A549 treated with AZD9567 at 1 μM for 4 hours (cell line): ENCODE data around the gene RUNX3. TPM values are rescaled to one million over a fixed set of nuclear protein-coding genes. Genes with fewer than 3 reads are reported as not detected.

Source experiments
- total RNA-seq: library from RNA; stranded (reverse); fragments of 200-300 nt; extraction: Qiagen RNA extraction; gene quantifications from 5 replicates; pipeline ENCODE4 v1.2.3, GENCODE V29; 2022; ENCODE audit not compliant: insufficient read depth

RUNX3 gene
- 4.0 to 5.5 TPM (median 4.9 TPM) in 5 replicates for total RNA-seq

DNA sequence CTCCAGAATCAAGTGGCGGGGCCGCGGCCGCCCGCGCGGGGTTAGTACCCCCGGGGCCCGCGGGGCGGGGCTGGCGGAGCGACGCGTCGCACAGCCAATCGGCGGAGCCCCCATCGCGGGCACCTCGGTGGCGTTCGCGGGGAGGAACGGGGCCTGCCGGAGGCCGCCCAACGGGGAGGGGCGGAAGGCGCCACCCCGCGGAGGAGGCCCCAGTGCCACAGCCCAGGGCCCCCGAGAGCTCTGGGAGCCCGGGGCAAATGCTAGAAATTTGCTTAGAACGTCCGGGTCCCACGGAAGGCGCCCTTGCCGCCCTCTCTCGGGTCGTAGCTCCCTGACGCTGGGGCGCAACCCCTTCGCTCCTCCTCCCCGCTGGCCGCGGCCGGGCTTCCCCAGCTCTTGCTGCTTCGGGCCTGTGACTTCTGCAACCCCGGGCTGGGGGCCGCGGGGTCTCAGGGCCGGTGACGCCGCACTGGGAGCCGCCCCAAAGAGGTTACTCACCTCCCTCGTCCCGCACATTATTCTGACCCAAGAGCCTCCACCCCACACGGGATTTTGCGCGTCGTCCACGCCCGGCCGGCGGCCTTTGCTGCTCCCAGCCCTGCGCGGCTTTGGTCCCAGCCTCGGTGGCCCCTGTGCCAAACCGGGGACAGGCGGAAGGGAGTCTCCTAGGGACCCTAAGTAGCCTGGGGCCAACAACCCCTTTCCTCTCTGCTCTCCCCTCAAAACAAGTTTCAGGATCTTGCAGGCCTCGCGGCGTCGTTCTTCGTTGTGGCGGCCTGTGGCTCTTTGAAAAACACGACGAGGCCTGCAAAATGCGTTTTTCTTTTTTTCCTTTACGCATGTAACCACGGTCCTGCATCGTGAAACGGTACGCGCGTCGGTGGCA is at the start of gene RUNX3:
Gene RUNX3, minus strand, starts transcription at position 17 of the 886 bp plus-strand sequence. CDS start 408 bp downstream, outside the sequence.

Other genes with a start within 250 kb of the RUNX3 start
- 32.8 to 56.6 TPM (median 53.6 TPM) in 5 replicates for gene CLIC4, start 184.8 kb downstream of the RUNX3 start, total RNA-seq